ENCODE results near the gene MGLL.

- no peak for TF ChIP-seq CTCF (IDR thresholded peaks at IDR 0.05)
- TF ChIP-seq POLR2A (IDR thresholded peaks at IDR 0.05): no peak
These were observed 43.6 kb upstream of the MGLL start for GRCh38 chr3:127865941-127866340.

Data from esophagus squamous epithelium (tissue), 4 donors.